COLO829 (cell line): ENCODE results near the gene RTP3.

Source experiments
- DNase-seq: peaks from one replicate; pipeline ENCODE4 v3.0.0; 2012; ENCODE audit warnings: low spot score

RTP3 gene

GRCh38 chr3:46497556-46498265 is at the start of gene RTP3:
Gene RTP3 (plus strand): TSS chr3:46497976. CDS start chr3:46498063, 87 bp downstream.
- DNase-seq = no peak

- DNase-seq = no peak
Measured at GRCh38 chr3:46448721-46449120, 49.1 kb upstream of the RTP3 start.

DNA sequence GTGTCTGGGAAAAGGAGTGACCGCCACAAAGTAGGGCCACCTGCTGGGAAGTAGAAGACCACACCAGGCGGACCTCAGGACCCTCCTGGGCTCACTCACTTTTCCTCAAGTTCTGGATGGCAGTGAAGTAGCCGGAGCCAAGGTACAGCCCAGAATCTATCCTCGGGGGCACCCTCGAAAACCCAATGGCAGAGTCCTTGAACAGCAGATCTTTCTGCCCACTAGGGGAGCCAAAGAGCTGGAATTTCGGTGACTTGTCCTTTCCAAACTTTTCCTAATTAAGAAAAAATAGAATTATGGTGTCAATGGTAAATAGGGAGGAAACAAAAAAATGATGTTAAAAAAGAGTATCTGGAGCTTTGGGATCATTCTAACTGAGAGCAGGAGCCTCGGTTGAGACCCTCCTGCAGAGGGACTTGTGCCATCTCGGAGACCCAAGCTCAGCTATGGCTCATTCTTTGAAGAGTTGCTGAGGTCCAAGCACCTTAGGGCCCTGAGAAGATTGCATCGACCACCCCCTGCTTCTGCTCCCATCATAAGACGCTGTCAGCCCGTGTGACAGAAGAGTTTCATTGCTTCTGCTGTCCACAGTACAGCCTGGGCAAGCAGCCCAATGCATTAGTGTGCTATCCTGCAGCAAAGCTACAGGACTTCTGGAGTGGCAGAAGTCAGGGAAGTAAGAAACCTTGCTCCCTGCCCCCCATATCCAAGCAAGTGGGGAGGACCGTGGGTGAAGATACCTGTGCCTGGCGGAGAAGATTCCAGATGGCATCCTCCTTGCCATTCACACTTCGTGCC is 47.8 kb upstream of the RTP3 start:
- peak; percentile 54 for DNase-seq

DNA sequence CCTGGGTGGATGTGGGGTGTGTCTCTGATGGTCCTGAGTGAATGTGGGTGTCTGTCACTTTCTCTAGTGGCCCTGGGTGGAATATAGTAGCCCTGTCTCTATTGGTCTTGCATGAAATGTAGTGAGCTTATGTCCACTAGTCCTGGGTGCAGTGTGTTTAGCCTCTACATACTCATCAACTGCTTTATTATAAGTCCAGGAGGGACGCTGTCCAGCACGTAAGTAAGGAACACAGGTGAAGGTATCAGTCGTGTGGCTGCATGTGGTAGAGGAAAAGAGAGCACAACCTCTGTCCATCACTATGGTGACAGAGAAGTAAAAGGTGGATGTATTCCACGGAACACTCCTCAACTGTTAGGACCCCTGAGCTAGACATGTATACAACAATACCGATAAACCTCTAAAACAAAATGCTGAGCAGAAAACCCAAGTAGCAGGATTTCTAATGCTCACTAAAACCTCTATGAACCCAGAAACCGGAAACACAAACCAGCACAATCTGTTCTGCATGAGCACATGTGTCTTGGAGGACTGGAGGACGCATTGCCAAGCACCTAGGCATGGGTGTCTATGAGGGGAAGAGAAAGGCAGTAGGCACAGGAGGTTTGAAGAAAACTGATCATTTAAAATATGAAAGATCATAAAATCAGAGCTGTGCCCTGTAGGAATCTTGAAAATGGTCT is 44.1 kb upstream of the RTP3 start:
- DNase-seq = no peak

DNA sequence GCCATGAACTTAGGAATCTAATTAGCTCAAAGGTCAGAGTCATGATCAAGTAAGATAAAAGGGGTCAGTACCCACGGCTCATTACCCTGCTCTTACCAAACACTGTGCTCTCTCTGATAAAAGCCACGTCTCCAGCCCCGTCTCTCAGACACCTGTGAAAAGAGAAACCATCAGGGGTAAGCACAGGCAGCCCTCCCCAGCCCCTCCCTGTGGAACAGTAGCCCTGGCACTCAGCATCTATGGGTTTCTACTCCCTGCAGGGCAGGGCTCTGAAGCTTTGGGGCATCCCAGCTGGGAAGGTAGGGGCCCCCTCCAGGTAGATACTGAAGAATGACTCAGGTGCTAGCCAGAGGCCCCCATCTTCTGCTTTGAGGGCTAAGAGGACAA is 43.6 kb upstream of the RTP3 start:
- DNase-seq = no peak

GRCh38 chr3:46454606-46455005 is 43.2 kb upstream of the RTP3 start:
- DNase-seq = no peak

DNA sequence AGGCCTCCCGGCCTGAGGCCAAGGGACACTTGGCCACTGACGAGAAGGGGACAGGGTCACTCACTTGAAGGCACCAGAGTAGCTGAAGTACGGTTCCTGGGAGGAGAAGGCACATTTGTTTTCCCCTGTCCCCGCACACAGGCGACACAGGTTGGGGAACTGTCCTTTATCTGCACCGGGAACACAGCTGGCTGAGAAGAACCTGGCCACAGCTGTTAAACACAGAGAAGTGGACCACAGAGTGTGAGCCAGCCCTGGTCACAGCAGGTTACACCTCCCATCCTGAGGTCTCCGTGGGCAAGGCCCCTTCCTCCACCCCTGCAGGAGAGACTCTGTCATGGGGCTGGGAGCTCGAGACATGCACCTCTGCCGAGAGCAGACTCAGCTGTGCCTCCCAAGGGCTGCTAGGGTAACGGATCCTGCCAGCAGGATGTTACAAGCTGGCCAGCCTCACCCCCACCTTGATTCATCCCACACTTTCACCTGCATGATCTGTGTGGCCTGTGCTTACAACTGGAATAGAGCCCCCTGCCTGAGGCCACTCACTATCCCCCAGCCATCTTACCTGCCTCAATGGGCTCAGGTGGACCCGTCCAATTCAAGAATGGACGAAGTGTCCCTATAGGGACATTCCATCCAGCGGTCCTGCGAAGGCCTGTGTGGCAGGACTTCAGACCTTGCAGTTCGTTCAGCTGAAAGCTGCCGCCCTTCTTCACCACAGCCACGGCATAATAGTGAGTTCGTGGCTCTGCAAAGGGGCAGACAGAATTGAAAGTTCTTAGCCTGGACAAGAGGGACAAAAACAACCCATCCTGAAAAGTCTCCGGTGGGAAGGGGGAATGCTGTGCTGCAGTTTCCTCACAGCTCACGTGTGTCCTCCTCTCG is 42.3 kb upstream of the RTP3 start:
- DNase-seq = no peak

DNA sequence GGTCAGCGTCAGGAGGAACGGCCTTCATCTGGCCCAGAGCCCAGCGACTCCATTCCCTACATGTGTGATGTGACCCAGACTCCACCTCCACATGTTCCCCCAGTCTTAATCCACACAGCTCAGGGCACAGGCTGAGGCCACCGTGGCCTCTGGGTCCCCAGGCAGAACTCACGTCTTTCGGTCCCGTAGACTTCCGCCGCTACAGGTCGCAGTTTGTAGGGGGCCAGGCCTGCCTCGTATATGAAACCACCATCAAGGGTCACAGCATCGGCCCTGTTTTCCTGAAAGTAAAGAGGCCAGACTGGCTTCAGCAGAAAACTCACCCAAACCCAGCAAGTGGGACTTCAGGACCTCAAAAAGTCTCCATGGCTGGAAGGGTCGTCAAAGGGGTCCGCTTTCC is 41.7 kb upstream of the RTP3 start:
- DNase-seq = no peak

DNA sequence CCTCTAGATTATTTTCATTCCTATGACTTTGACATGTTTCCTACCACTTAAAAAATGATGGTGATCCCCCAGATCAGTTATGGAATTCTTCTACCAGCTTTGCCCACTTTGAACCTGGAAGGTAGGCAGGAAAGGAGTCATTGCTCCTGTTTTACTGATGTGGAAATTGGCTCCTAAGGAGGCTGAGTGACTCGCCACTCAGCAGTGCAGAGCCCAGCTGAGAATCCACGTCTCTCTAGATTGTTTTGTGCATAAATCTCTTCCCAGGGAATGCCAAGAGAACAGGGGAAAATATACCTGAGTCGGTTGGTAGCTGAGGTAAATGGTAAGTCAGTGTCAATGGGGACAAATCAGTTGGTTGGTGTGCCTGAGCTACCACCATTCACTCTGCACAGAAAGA is 37.7 kb upstream of the RTP3 start:
- DNase-seq = no peak

- DNase-seq = no peak
Measured at GRCh38 chr3:46462111-46462510, 35.7 kb upstream of the RTP3 start.

DNA sequence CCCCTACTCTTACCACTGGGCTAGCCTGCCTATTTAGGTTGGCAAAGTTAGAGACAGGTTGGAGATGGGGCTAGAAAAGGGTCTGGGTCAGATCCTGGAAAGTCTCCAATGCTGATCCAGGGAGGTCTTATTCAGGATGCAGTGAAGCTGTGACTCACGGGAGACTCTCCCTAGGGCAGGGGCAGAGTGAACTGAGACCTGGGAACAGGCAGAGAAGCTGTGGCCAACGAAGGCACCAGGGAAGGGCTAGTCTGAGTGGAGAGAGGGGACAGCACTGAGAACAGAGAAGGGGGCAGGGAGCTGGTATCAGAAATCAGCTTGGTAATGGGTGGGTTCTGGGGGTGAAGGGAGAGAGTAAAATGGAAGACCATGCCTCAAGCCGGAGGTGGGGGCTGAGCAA is 35.3 kb upstream of the RTP3 start:
- DNase-seq = no peak

DNA sequence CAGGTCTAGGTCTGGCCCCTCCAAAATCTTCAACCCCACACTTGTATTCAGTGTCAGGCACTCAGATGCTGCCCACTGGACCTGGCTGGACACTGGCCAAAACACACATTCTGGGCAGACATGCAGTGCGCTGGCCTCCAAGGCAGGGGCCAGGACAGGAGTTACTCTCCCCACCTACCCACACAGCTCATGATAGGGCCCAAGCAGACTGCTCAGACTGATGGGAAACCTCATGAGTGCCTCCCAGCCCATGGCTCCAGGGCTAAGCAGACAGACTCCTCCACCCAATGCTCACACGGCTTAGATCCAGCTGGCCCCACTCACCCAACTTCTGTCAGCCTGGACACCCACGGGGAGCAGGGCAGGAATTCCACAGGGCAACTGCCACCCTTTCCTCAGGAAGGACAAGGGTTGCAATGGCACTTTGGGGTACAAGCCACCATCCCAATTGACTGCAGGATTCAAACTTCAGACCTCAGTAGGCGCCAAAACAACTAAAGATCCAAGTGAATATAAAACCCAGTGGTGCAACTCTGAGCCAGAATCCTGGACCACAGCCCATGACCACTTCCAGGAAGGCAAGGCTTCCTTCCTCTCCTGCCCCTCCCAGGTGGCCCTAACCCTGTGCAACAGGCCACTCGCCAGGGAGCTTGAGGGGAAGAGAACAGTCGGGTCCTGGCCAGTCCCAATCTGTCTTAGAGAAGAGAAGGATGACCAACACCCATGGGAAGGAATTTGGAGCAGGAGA is 34.5 kb upstream of the RTP3 start:
- no peak for DNase-seq

- no peak for DNase-seq
Measured at GRCh38 chr3:46463868-46464241, 33.9 kb upstream of the RTP3 start.

- DNase-seq = no peak
Measured at GRCh38 chr3:46464326-46465195, 33.2 kb upstream of the RTP3 start, which contains the start of gene LTF. Gene LTF (minus strand): TSS chr3:46464905. CDS start chr3:46464867, 38 bp downstream.

GRCh38 chr3:46465196-46465520 is 32.6 kb upstream of the RTP3 start:
- no peak for DNase-seq

DNA sequence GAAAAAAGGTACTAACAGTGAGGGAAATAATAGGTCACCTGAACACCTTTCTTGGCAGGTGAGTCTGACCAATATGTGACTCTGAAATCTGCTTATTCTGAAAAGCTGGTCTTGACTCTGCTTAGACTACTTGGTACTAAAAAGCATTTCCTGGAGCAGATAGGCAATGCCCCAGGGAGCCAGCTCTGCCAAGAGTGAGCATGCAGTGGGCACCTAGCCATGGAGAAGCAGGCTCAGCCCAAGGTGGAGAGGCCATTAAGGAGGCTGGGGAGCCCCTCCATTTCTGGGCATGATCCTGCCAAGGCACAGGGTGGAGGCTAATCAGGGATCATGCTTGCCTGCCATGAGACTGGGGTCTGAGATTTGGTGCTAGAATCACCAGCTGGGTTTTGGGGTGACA is 31.5 kb upstream of the RTP3 start:
- no peak for DNase-seq

- DNase-seq = no peak
Measured at GRCh38 chr3:46466871-46467403, 30.8 kb upstream of the RTP3 start.

DNA sequence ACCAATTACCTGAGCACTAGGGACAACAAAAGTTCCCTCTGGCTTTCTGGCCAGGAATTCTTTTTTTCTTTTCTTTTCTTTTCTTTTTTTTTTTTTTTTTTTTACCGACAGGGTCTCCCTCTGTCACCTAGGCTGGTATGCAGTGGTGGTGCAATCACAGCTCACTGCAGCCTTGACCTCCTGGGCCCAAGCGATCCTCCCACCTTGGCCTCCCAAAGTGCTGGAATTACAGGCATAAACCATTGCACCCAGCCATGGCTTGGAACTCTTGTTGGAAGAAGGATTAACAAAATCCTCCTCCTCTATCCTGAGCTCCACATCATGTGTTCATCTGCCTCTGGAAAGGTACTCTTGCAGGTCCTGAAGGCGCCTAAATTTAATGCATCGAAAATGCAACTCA is 30.2 kb upstream of the RTP3 start:
- DNase-seq = no peak

- DNase-seq = no peak
Measured at GRCh38 chr3:46468753-46469600, 28.8 kb upstream of the RTP3 start.
